NCI-H187 treated with DMSO at 0.1 percent for 48 hours (cell line): Measurements from ENCODE around the gene ELOVL2.

Experiments used
- DNase-seq: peaks from one replicate; lab custom pipeline; 2025; lab: John Stamatoyannopoulos, UW

The ELOVL2 gene

DNA sequence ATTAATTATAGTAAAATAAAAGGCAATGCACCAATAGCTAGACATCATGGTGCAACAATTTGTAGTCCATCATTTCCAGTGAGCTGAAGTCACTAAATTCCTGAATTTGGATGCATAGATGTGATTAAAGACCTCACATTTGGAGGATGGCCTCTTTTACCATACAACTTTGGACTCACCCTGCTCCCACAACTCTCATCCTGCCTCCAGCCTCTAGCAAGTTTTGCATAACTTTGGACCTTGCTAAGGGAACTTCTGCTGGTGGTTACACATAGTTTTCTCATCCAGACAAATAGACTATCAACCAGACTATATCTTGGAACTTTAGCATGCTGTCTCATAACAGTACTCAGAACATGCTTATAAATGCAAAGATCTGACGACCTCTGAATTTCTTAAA, 12.8 kb upstream of the ELOVL2 start:
- DNase-seq, result no peak

DNA sequence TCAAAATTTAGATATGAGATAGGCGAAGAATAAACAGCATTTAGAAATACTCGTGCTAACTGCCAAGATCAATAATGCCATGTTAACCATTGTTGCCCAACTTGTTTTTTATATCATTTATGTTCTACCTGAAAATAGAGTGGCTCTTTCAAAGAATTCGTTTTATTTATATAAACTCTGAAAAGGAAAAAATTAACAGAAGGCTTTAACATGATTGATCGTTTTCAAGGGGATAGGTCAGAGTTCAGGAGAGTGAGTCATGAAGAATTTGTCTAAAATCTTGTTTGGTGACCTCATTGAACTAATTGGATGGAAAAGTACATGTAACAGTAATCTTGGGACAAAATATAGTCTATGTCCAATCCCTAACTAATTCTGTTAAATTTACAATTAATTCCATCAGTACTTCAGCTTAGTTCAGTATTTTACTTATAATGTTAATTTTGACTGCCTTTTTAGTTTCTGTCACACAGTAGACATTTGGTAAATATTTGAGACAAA, 11.1 kb upstream of the ELOVL2 start:
- DNase-seq, result no peak

DNA sequence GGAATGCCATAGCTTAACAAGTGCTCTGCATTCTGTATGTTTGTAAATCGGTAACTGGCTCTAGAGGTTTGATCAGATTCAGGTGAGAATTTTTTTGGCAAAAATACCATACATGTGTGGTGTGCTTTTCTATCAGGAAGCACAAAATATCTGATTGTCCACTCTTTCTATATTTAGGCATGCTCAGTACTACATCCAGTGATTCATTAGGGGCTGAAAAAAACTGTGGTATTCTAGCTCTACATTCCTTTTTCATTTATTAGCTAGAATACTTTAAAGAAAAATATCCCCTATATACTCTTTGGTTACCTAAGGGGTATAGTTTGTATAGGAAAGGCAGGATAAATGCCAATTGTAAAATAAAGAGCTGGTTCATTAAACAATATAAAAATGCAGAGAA, 10.6 kb upstream of the ELOVL2 start:
- DNase-seq, result no peak

DNA sequence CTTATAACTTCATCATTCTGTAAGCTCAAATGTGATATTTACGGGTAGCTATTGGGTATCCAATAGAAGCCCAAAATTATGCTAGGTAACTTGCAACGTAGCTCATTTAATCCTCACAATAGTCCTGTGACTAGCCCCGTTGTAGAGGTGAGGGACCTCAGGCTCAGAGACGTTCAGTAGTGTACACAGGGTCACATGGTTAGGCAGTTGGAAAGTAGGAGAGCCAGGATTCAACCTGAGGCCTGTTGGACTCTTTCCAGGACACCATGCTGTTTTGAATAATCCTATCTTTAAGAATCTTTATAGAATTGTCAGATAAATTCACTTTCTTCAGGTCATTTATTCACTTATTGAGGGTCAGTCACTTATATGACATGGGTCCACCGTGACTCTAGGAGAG, 9.2 kb upstream of the ELOVL2 start:
- DNase-seq, result no peak

DNA sequence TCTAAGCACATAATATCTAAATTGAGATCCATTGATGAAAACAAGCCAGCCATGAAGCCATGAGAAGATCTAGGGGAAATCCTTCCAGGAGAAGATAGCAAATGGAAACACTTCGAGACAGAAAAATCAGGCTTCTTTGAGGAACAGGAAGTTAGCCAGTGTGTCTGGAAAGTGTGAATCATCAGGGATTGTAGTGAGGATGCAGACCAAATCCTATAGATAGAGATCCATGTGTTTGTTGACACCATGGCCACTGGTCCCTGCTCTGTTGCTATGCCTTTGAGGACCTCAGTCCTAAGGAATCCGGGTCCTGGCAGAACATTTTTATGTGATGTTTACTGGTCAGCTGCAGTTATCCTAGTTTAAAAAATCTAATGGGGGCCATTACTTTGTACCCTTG, 6.6 kb upstream of the ELOVL2 start:
- no peak for DNase-seq

DNA sequence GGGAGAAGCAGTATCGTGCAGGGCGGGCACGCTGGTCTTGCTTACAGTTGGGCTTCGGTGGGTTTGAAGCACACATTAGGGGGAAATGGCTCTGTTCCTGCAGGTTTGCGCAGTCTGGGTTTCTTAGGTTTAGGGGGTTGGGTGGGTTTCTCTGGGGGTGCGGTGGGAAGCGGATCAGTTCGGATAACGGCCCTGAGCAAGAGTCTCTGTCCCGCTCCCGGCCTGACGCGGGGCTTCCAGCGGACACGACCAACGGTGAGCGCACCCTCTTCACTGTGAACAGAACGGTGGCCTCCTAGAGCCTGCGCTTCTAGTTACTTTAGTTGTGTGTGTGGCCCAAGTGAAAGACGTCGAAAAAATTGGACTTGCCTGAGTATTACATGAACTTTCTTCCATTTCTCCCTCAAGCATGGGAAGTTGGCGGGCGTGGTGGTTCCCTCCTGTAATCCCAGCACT, 635 bp upstream of the ELOVL2 start:
- no peak for DNase-seq

DNA sequence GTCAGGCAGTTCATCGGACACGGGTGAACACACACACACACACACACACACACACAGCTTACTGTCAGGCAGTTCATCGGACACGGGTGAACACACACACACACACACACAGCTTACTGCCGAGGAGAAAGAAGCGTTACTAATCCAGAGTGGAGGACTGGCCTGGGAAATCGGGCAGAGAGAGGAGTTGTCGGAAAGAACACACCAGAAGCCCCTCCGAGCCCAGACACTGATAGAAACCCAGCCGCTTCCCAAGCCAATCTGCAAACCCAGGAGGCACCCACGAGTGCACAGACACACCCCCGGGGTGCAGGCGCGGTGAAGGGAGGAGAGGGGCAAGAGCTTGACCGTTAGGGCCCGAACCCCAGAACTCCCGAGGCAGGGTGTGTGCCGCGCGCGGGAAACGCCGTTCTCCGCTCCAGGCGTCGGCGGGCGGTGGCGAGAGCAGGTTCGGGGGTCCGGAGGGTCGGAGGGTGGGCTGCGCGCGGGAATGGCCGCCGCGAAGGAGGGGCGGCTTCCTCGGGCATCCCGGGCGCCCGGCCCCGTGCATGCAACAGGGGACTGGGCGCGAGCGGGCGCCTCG, 636 bp downstream of the ELOVL2 start:
- DNase-seq, result no peak

DNA sequence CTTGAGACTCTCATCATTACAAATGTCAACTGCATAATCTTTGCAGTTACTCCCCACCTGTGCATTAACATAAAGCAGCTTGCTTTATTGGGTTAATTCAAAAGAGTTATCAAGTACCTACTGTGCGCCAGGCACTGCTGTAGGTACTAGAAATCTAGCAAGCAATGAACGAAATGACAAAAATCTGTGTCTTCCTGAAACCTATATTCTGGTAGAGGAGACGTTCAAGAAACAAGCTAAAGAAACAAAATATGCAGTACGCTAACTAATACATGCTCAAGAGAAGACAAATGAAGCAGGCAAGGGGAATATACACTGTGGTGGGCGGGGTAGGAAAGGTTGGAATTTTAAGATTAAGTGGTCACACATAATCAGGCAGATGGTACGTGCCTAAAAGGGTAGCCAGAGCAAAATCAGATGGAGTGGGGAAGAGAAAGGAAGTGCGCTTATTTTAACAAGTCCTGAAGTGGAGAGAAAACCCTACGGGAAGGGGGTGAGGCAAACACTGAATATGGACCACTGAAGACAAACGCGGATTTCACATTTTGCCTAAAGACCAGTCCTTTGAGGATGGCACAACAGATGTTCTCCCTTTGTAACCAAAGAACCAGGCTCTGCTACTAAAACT, 1.2 kb downstream of the ELOVL2 start:
- no peak for DNase-seq

DNA sequence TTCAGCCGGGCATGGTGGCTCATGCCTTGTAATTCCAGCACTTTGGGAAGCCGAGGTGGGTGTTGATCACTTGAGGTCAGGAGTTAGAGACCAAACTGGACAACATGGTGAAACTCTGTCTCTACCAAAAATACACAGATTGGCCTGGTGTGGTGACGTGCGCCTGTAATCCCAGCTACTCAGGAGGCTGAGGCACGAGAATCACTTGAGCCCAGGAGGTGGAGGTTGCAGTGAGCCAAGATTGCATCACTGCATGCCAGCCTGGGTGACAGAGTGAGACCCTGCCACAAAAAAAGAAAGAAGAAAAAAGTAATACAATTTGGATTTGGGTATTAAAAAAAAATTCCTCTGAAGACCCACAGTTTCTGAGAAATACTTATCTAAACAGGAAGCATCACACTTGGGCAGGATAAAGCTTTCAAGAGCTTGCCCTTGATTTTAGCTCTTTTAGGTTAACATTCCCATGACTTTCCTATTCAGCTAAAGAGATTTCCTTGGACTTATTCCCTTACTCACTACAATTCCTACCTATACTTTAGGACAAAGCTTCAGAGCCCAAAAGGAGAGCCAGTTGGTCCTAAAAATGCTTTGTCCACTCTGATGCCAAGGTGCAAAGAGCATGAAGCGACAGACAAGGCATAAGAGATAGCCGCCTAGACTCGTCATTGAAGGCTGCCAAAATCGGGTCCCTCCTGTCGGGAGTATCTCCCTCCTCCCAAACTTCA, 1.9 kb downstream of the ELOVL2 start:
- no peak for DNase-seq

DNA sequence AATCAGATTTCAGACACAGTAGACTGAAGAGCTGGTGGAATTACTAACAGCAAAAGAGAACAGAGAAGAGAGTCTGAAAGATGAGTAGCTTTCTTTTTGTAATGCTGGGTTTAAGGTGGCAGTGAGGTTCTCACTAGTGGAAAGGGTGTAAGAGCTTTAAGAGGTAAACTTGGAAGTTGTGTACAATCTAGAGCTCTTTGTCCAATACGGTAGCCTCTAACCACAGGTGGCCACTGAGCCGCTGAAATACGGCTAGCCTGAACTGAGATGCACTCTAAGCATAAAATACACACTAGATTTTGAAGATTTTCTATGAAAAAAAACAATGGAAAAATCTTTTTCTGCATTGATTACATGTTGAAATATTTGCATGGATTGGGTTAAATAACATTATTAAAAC, 4.0 kb downstream of the ELOVL2 start:
- DNase-seq, result no peak

DNA sequence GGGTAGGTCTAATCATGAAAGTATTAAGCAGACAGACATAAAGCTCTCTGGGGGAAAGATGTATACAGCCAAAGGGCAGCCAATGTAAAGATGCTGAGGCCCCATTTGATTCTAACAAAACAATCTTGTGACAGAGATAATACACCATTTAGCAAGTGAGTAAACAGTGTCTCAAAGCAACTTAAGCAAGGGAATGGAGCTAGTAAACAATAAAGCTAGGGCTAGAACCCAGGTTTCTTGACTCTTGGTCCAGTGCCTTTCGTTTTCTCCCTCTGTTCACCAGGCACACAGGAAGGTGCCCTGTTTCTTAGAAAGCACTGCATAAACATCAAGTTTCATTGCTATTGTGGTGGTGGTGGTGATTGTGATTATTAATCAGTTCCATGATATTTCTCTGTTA, 5.1 kb downstream of the ELOVL2 start:
- no peak for DNase-seq

DNA sequence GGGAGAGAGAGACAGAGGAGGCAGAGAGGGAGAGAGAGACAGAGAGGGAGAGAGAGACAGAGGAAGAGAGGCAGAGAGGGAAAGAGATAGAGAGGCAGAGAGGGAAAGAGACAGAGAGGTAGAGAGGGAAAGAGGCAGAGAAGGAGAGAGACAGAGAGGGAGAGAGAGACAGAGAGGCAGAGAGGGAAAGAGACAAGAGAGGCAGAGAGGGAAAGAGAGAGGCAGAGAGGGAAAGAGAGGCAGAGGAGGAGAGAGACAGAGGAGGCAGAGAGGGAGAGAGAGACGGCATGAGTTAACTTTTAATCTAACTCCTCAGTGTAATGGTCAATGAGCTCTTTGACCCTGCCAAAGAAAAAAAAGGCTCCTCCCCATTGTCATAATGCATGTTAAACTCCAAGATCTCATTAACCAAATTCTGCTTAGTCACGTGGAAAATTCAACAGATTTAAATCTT, 7.1 kb downstream of the ELOVL2 start:
- no peak for DNase-seq

DNA sequence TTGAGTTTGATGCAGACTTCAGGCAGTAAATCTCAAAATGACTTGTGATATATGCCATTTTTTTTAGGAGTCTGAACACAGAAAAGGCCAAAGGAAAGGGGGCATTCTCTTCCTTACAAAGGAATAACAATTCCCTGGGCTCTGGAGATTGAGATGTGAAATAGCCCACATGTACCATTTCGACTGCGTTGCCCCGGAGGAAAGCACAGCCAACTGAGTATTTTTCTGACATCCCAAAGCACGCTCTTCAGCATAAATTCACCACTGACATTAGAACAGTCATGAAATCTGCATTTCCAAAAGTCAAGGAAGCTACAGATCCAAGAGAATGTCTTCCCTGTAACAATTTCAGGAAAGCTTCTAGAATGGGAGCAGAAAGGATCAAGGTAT, 7.8 kb downstream of the ELOVL2 start:
- DNase-seq, result no peak

DNA sequence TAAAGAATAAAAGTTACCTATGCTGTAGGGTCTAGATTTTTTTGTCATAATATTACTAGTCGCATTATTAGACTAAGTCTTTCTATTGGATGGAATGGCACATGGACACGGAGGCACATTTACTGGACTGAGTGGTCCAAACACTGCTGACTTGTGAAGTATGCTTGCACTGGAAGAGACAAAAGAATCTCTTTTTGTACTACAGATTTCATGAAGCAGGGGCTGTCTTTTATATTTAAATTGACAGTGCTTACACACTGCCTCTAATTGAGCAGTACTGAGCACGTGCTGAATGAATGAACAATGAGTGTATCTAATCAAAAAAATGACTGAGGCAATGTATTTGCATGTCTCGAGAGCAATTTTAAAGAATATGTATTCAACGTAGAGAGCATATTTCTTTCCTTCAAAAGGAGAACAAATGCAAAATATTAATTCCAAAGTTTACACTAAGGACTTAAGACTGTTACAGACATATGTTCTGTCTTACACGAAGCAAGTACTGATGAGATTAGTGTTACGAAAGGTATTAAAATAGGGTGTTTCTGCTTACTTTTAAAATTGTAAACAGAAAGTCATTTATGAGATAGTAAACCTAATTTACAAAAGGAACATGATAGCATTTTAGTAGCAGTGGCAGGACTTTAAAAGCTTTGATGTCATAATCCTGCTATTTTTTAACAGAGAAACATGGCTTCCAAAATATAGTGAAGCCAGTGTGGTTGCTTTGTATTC, 8.3 kb downstream of the ELOVL2 start:
- DNase-seq, result no peak

DNA sequence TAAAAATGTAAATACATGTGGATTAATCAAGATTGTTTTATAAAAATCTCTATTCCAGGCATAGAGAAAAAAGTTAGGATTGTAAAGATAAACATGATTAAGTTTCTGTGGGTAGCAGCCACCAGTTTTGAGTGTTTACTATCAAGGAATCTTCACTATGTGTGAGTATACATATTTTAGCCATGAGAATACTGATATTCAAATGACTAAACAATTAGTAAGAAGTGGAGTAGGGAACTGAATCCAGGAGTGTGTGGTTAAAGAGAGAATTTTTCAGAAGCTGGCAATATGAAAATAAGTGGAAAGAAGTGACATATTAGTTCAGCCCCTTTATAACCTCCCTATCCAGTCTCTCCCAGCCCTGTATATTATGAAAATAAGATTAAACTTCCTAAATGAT, 10.3 kb downstream of the ELOVL2 start:
- no peak for DNase-seq

DNA sequence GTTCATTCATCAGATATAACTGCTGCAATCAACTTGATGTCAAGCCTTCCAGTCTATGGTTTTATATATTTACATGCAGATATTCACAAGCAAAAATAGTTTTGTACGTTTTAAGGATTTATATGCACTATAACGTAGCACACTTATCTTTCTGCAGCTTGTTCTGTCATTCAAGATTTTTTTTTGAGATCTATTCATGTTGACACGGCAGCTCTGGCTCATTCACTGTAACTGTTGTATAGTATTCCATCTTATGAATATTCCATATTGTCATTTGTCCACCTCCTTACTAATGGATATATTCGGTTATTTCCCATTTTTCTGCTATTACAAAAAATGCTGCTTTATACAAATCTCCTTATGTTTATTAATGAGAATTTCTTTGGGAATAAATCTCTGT, 13.2 kb downstream of the ELOVL2 start:
- DNase-seq, result no peak

DNA sequence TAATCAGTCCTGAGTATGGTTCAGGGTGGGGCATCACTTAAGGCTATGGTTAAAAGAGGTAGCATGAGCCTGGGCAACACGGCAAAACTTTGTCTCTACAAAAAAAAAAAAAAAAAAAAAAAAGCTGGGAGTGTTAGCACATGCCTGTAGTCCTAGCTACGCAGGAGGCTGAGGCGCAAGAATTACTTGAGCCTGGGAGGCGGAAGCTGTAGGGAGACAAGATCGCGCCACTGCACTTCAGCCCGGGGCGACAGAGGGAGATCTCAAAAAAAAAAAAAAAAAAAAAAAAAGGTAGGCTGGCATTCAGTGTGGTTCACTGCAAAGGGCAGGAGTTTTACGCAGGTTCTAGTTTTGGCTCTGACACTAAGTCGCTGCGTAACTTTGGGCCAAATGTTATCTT, 15.1 kb downstream of the ELOVL2 start:
- DNase-seq, result no peak

DNA sequence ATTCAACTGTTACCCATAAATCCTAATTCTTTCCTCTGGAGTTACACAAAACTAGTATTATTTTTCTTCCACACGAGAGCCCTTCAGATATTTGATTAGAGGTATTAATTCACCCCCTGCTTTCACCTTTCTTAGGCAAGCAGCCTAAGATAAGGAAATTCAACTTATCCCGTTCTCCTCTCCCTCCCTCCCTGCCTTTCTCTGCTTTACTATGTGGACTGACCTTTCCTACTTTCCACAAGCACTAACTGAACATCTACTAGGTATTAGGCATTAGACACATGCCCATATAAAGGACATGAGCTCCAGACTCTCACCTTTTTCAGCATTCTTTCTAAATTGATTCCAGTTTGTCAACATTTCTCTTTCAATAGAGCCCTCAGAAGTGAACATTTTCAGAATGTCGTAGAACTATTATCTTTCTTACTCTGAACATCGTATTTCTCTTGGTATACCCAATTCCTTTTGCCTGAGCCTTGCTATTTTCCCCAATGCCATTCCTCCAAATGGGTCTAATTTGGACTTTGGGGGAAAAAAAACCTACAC, 16.5 kb downstream of the ELOVL2 start:
- DNase-seq, result no peak

DNA sequence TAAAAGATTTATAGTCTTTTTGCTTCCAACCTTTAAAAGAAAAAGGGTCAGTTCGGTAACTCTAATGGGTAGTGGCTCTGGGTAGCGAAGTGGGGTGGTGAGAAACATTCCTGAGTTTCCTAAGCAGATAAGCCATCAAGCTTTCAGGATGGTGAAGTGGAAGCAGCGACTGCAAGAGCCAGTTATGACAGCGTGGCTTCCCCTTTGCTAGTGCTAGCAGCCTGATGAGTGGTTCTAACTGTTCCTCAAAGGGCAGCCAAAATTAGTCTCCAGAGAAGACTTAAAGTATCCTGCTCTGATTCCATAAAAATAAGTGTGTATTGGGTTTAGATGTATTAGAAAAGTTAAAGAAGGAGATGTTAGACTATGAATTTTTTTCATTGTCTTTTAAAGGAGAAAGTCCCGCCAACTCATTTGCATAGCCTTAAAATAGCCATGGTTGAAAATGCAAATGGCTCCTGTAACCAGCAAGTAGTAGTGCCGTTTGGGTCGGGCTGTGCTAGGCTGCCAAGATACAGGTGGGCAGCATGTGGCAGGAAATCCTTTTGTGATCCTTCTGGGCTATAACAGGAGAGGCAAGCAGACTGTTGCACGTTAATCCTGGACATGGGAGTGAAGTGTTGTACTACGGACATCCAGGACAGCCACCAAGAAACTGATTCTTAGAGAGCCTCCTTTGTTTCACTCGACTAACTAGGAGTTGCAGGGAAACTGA, 18.0 kb downstream of the ELOVL2 start:
- no peak for DNase-seq

DNA sequence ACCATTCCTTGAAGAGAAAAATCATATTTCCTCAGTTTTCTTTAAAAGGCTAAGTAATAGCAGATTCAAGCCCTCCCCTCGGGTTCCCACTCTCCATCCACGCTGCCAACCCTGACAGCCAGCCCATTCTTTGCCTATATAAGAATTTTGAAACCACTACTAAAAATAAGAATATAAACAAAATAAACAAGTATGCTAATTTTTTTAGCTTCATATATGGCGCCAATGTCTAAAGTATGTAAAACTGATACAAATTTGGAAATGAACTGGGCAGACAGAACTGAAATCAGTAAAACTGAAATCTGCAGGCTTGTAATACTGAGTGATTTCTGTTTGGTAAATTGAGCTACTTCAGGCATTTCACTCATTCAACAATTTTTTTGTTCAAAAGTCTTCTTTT, 19.0 kb downstream of the ELOVL2 start:
- no peak for DNase-seq

DNA sequence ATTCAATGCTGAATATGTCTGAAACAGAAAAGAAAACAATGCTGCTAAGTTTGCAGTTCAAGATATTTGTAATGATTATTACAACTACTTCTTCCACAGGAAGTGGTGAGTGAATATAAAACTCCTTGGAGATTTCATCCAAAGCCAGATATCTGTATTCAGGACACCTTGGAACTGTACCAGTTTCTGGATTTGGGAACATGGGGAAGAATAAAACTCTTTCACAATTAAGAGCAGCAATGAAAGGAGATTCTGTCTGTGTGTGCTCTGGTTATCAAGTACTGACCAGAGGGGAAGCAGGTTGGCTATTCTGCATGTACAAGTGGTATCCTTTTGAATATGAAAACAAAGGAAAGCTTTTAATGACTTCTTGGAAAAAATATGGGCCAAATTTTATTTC, 21.1 kb downstream of the ELOVL2 start:
- DNase-seq, result no peak

DNA sequence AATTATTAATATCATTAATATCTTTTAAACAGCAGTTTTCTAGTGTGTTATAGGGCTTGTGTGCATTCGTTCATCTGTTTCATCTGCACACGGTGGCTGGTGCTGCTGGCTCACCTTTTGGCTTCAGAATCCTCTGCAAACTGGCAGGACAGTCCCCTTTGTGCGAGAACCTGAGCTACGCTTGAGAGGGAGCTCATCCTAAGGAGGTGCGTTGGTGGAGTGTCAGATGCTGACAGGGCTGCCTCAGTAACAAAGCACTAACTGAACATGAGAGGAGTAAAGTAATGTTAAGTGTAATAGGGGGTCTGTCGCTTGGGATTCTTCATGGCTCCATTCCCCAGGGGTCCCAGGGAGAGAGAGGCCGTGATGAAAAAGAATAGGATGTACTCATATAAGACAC, 22.4 kb downstream of the ELOVL2 start:
- DNase-seq, result no peak
